RWPE2 (cell line): ENCODE results near the gene WFDC9.

ENCODE experiments used
- ATAC-seq: fragments of 200-7000 bp; cut with Tn5 transposase; 3 replicates; pipeline ENCODE4 v1.9.1; 2021; ENCODE audit warnings: low read depth
- DNase-seq: peaks from one replicate; pipeline ENCODE4 v3.0.0-alpha.2; 2020; ENCODE audit warnings: low spot score
- H3K27ac ChIP-seq: fragments of 450-650 bp; 2 replicates; pipeline ENCODE4 v1.5.1; 2017; ENCODE audit warnings: mild to moderate bottlenecking; ENCODE audit not compliant: poor library complexity, severe bottlenecking
- H3K27me3 ChIP-seq: fragments of 250-450 bp; sonication (Bioruptor Pico); 2 replicates; pipeline ENCODE4 v1.5.1; 2021; ENCODE audit warnings: mild to moderate bottlenecking, moderate library complexity; ENCODE audit not compliant: insufficient read depth, poor library complexity, severe bottlenecking
- H3K36me3 ChIP-seq: fragments of 250-450 bp; sonication (Bioruptor Pico); 2 replicates; pipeline ENCODE4 v1.5.1; 2020; ENCODE audit warnings: low read depth, mild to moderate bottlenecking, moderate library complexity
- H3K4me1 ChIP-seq: fragments of 250-450 bp; sonication (Bioruptor Pico); 2 replicates; pipeline ENCODE4 v1.5.1; 2021; ENCODE audit warnings: mild to moderate bottlenecking, moderate library complexity; ENCODE audit not compliant: insufficient read depth, poor library complexity, severe bottlenecking
- H3K4me3 ChIP-seq: fragments of 250-450 bp; sonication (Bioruptor Pico); 2 replicates; pipeline ENCODE4 v1.5.1; 2021; ENCODE audit warnings: mild to moderate bottlenecking, moderate library complexity; ENCODE audit not compliant: severe bottlenecking
- H3K9me3 ChIP-seq: fragments of 250-450 bp; sonication (Bioruptor Pico); 2 replicates; pipeline ENCODE4 v1.5.1; 2021; ENCODE audit warnings: mild to moderate bottlenecking, moderate library complexity; ENCODE audit not compliant: severe bottlenecking
- CTCF ChIP-seq: fragments of 450-650 bp; IDR thresholded peaks from one replicate; pipeline ENCODE4 v1.5.1; 2017; ENCODE audit warnings: mild to moderate bottlenecking, moderate library complexity; ENCODE audit not compliant: poor library complexity, severe bottlenecking

The WFDC9 gene

GRCh38 chr20:45583502-45583901 lies 47.6 kb downstream of the WFDC9 start:
- H3K9me3 ChIP-seq = no peaks in the 10 kb centered on the region
- H3K4me1 ChIP-seq = no peaks in the 10 kb centered on the region
- H3K4me3 ChIP-seq = no peak overlapping the region

GRCh38 chr20:45581702-45582101 lies 49.4 kb downstream of the WFDC9 start:
- no peak overlapping the region for H3K27ac ChIP-seq
- H3K36me3 ChIP-seq = no peaks in the 10 kb centered on the region
- no peak for TF ChIP-seq CTCF
- ATAC-seq = no peak
- H3K4me1 ChIP-seq = no peaks in the 10 kb centered on the region
- H3K4me3 ChIP-seq = no peak overlapping the region
- peaks cover 41% of the 10 kb centered on the region for H3K27me3 ChIP-seq
- H3K9me3 ChIP-seq = no peaks in the 10 kb centered on the region
- no peak for DNase-seq

More at GRCh38 chr20:45583502-45583901, 47.6 kb downstream of the WFDC9 start:
- no peaks in the 10 kb centered on the region for H3K36me3 ChIP-seq
- DNase-seq (no peak), ATAC-seq (no peak)
- no peak overlapping the region for H3K27ac ChIP-seq
- TF ChIP-seq CTCF = no peak
- peaks cover 40% of the 10 kb centered on the region for H3K27me3 ChIP-seq

GRCh38 chr20:45579184-45579583 lies 51.9 kb downstream of the WFDC9 start, which contains the start of gene WFDC8:
Gene WFDC8, minus strand, starts transcription at chr20:45579284. Its CDS starts 37 bp downstream, at chr20:45579247.
- Histone ChIP-seq H3K9me3 (no peaks in the 10 kb centered on the region), H3K36me3 (no peaks in the 10 kb centered on the region), H3K27me3 (peaks cover 41% of the 10 kb centered on the region), H3K27ac (no peak within 1 kb of the TSS), H3K4me1 (no peaks in the 10 kb centered on the region), H3K4me3 (no peak within 1 kb of the TSS)
- TF ChIP-seq CTCF = no peak
- ATAC-seq = peak; percentile 41; the same call in 2 of the 3 replicates
- DNase-seq = no peak

GRCh38 chr20:45578231-45578630 lies 52.9 kb downstream of the WFDC9 start:
- H3K4me1 ChIP-seq = no peaks in the 10 kb centered on the region
- no peak for TF ChIP-seq CTCF

GRCh38 chr20:45576995-45577394 lies 54.1 kb downstream of the WFDC9 start:
- Histone ChIP-seq H3K27ac (no peak overlapping the region), H3K27me3 (peaks cover 35% of the 10 kb centered on the region), H3K4me1 (no peaks in the 10 kb centered on the region), H3K4me3 (no peak overlapping the region), H3K36me3 (no peaks in the 10 kb centered on the region), H3K9me3 (no peaks in the 10 kb centered on the region)
- no peak for ATAC-seq
- no peak for TF ChIP-seq CTCF
- DNase-seq = no peak

More at GRCh38 chr20:45578231-45578630, 52.9 kb downstream of the WFDC9 start:
- Histone ChIP-seq H3K27me3 (peaks cover 36% of the 10 kb centered on the region), H3K36me3 (no peaks in the 10 kb centered on the region), H3K27ac (no peak overlapping the region), H3K9me3 (no peaks in the 10 kb centered on the region), H3K4me3 (no peak overlapping the region)
- no peak for ATAC-seq
- DNase-seq = no peak
